Astrocyte (in vitro differentiated cells and primary cell): ENCODE data around the gene NET1.

Source experiments
- CTCF ChIP-seq: IDR thresholded peaks from 2 replicates; pipeline ENCODE4 v1.5.1; 2011; ENCODE audit warnings: low read depth, mild to moderate bottlenecking, inconsistent platforms, low read length, moderate library complexity; ENCODE audit not compliant: insufficient read depth
- EZH2 ChIP-seq: IDR thresholded peaks from 2 replicates; pipeline ENCODE4 v1.6.1; 2012; ENCODE audit warnings: mild to moderate bottlenecking, low read length, inconsistent platforms; ENCODE audit not compliant: insufficient read depth

- no peak for TF ChIP-seq CTCF
- no peak for TF ChIP-seq EZH2
Observed at GRCh38 chr10:5467207-5467535, 54.8 kb downstream of the NET1 start.
